Measurements from ENCODE around the gene DPH7. TPM values are rescaled to one million over a fixed set of nuclear protein-coding genes. Genes with fewer than 3 reads are reported as not detected.

Gene DPH7
- polyA plus RNA-seq, 1 experiment = 19.5 TPM

DNA sequence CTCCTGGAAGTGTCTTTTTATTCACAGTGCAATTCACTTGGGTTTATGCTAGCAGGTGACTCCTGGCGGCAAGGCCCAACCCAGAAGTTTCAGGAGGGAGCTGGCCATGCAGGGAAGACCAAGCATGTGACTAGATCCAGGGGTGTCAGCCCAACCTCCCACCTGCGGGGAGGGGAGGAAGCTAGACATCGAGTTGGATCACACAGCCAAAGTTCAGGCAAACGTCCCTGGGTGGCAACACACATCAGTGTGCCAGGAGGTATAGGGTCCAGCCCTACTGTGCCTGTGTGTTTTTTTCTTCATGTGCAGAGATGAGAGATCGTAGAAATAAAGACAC lies 53.8 kb downstream of the DPH7 start:
- H3K9me3 ChIP-seq (ENCODE audit: control insufficient read depth, insufficient read depth, low read length) = no peaks in the 10 kb centered on the region; the same call in 1 of the 2 replicates
- DNase-seq (ENCODE audit: low read depth, low spot score) = no peak
- POLR2A ChIA-PET = no interaction called here
- no peak overlapping the region for H3K4me3 ChIP-seq (ENCODE audit: low read depth, low read length)
- TF ChIP-seq CTCF (IDR thresholded peaks at IDR 0.05; ENCODE audit: low read depth, low read length) = no peak
- peaks cover 2% of the 10 kb centered on the region for H3K27me3 ChIP-seq (ENCODE audit: control insufficient read depth, insufficient read depth, low read length)
- CTCF ChIA-PET = interaction anchor here (0.8 to 1.7 kb wide), 3 partner anchors 15 to 238 kb away, joined by 3 to 5 read pairs (median 3); partner anchors contain the start of genes EXD3 and NOXA1
- no peak overlapping the region for H3K27ac ChIP-seq (ENCODE audit: low read depth, low read length)

GRCh38 chr9:137524161-137524980 lies 54.4 kb downstream of the DPH7 start:
- Histone ChIP-seq H3K4me3 (ENCODE audit: low read depth, low read length) (no peak overlapping the region), H3K9me3 (ENCODE audit: control insufficient read depth, insufficient read depth, low read length) (peaks cover 4% of the 10 kb centered on the region; the same call in 1 of the 2 replicates), H3K27me3 (ENCODE audit: control insufficient read depth, insufficient read depth, low read length) (peaks cover 2% of the 10 kb centered on the region), H3K27ac (ENCODE audit: low read depth, low read length) (no peak overlapping the region)
- CTCF ChIA-PET = interaction anchor here (0.8 to 1.7 kb wide), 3 partner anchors 15 to 237 kb away, joined by 3 to 5 read pairs (median 3); partner anchors contain the start of genes EXD3 and NOXA1
- POLR2A ChIA-PET = interaction anchor here (0.7 to 0.8 kb wide), 2 partner anchors 34 to 36 kb away, joined by 3 to 5 read pairs; no protein-coding TSS in a partner anchor
- TF ChIP-seq CTCF (IDR thresholded peaks at IDR 0.05; ENCODE audit: low read depth, low read length) = no peak
- no peak for DNase-seq (ENCODE audit: low read depth, low spot score)

GRCh38 chr9:137522746-137523455 lies 55.8 kb downstream of the DPH7 start:
- H3K9me3 ChIP-seq (ENCODE audit: control insufficient read depth, insufficient read depth, low read length) = peaks cover 9% of the 10 kb centered on the region; the same call in 1 of the 2 replicates
- POLR2A ChIA-PET = interaction anchor here (0.8 kb wide), 1 partner anchor 35 kb away, joined by 5 read pairs; no protein-coding TSS in a partner anchor
- no peak for TF ChIP-seq CTCF (IDR thresholded peaks at IDR 0.05; ENCODE audit: low read depth, low read length)
- no peak overlapping the region for H3K27ac ChIP-seq (ENCODE audit: low read depth, low read length)
- CTCF ChIA-PET = no interaction called here
- no peak overlapping the region for H3K4me3 ChIP-seq (ENCODE audit: low read depth, low read length)
- no peak for DNase-seq (ENCODE audit: low read depth, low spot score)
- H3K27me3 ChIP-seq (ENCODE audit: control insufficient read depth, insufficient read depth, low read length) = peaks cover 2% of the 10 kb centered on the region

DNA sequence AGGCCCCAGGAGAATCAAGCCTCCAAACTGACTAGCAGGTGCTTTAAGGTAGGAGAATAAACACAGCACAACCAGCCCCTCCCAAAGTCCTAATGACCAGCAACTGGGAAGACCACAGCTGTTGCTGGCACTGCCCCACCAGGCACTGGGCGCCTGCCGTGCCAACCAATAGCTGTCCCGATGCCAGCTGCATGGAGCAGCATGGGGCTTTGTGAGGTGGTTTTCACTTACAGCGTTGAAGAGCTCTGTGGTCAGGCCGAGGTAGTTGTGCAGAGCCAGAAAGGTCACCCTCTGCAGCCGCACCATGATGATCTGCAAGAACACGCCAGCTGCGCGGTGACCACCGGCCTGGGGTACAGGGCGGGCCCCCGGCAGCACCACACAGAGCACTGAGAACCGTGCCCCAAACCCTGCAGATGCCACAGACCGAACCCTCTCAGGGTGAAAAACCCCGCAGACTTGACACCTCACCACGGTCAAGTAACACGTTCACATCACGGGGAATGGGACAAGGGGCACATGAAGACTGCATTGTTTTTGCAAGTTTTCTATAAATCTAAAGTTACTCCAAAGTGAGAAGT lies 57.2 kb downstream of the DPH7 start:
- ChIA-PET CTCF (no interaction called here), POLR2A (no interaction called here)
- no peak for TF ChIP-seq CTCF (IDR thresholded peaks at IDR 0.05; ENCODE audit: low read depth, low read length)
- no peak overlapping the region for H3K4me3 ChIP-seq (ENCODE audit: low read depth, low read length)
- no peaks in the 10 kb centered on the region for H3K27me3 ChIP-seq (ENCODE audit: control insufficient read depth, insufficient read depth, low read length)
- no peak overlapping the region for H3K27ac ChIP-seq (ENCODE audit: low read depth, low read length)
- H3K9me3 ChIP-seq (ENCODE audit: control insufficient read depth, insufficient read depth, low read length) = peaks cover 9% of the 10 kb centered on the region; the same call in 1 of the 2 replicates
- DNase-seq (ENCODE audit: low read depth, low spot score) = no peak
